Measurements from ENCODE around the gene TAS1R3.

TAS1R3 gene

GRCh38 chr1:1351511-1352427 lies 20.7 kb downstream of the TAS1R3 start:
- DNase-seq (ENCODE audit: low read depth in 1 of 2, low spot score in 1 of 2): no peak

- no peak for DNase-seq (ENCODE audit: low read depth in 1 of 2, low spot score in 1 of 2)
These were observed 21.8 kb downstream of the TAS1R3 start for GRCh38 chr1:1352786-1353388.

GRCh38 chr1:1353389-1354151 lies 22.5 kb downstream of the TAS1R3 start:
- no peak for DNase-seq (ENCODE audit: low read depth in 1 of 2, low spot score in 1 of 2)

GRCh38 chr1:1354271-1355247 lies 23.5 kb downstream of the TAS1R3 start:
- no peak for DNase-seq (ENCODE audit: low read depth in 1 of 2, low spot score in 1 of 2)

- no peak for DNase-seq (ENCODE audit: low read depth in 1 of 2, low spot score in 1 of 2)
These were observed 24.3 kb downstream of the TAS1R3 start for GRCh38 chr1:1355416-1355815.

GRCh38 chr1:1356166-1356795 lies 25.2 kb downstream of the TAS1R3 start:
- DNase-seq (ENCODE audit: low read depth in 1 of 2, low spot score in 1 of 2): no peak

- DNase-seq (ENCODE audit: low read depth in 1 of 2, low spot score in 1 of 2): no peak
These were observed 25.8 kb downstream of the TAS1R3 start for GRCh38 chr1:1356796-1357401.

GRCh38 chr1:1357871-1358432 lies 26.9 kb downstream of the TAS1R3 start:
- no peak for DNase-seq (ENCODE audit: low read depth in 1 of 2, low spot score in 1 of 2)

GRCh38 chr1:1358433-1359271 lies 27.6 kb downstream of the TAS1R3 start, which contains the start of gene MXRA8:
Gene MXRA8, minus strand, starts transcription at chr1:1358555. Its CDS starts 51 bp downstream, at chr1:1358504.
- DNase-seq (ENCODE audit: low read depth in 1 of 2, low spot score in 1 of 2): no peak

- DNase-seq (ENCODE audit: low read depth in 1 of 2, low spot score in 1 of 2): no peak
These were observed 28.2 kb downstream of the TAS1R3 start for GRCh38 chr1:1359308-1359663.

GRCh38 chr1:1359664-1360468 lies 28.8 kb downstream of the TAS1R3 start:
- DNase-seq (ENCODE audit: low read depth in 1 of 2, low spot score in 1 of 2): no peak

GRCh38 chr1:1360506-1361169 lies 29.6 kb downstream of the TAS1R3 start:
- DNase-seq (ENCODE audit: low read depth in 1 of 2, low spot score in 1 of 2): no peak

- DNase-seq (ENCODE audit: low read depth in 1 of 2, low spot score in 1 of 2): no peak
These were observed 30.3 kb downstream of the TAS1R3 start for GRCh38 chr1:1361233-1361981.

- no peak for DNase-seq (ENCODE audit: low read depth in 1 of 2, low spot score in 1 of 2)
These were observed 30.9 kb downstream of the TAS1R3 start for GRCh38 chr1:1361982-1362423.

- no peak for DNase-seq (ENCODE audit: low read depth in 1 of 2, low spot score in 1 of 2)
These were observed 33.2 kb downstream of the TAS1R3 start for GRCh38 chr1:1364266-1364665.

All from stimulated activated CD4-positive, alpha-beta T cell treated with anti-CD3 and anti-CD28 coated beads, Interleukin-15, amount 100 ng/mL, for 1 hour (primary cell).